Measurements from ENCODE around the gene ABT1. TPM values are rescaled to one million over a fixed set of nuclear protein-coding genes. Genes with fewer than 3 reads are reported as not detected.

The ABT1 gene
- polyA plus RNA-seq, 1 of the 3 experiments (the other 2 are of a cell fraction) = 15.4 TPM

- DNase-seq = no peak
- Histone ChIP-seq H3K79me2 (ENCODE audit: insufficient read depth) (peaks cover 25% of the 10 kb centered on the region), H4K20me1 (ENCODE audit: insufficient read depth) (no peaks in the 10 kb centered on the region), H2AFZ (ENCODE audit: low read depth) (no peak overlapping the region), H3K9ac (no peak overlapping the region), H3F3A (replicated peaks; ENCODE audit: insufficient read depth) (peaks cover 27% of the 10 kb centered on the region), H3K9me2 (no peaks in the 10 kb centered on the region), H3K4me2 (no peak overlapping the region), H3K4me3 (ENCODE audit: low read depth in 2 of 2, low read length in 1 of 2) (no peak overlapping the region), H3K9me3 (no peaks in the 10 kb centered on the region), H3K27ac (ENCODE audit: low read depth in 2 of 2, low read length in 1 of 2) (no peak overlapping the region), H3K36me3 (replicated peaks in 1 of 2; ENCODE audit: control insufficient read depth in 1 of 2, insufficient read depth in 2 of 2, low read length in 1 of 2) (peaks cover 21 to 25% of the 10 kb centered on the region in 2 experiments), H3K4me1 (ENCODE audit: control insufficient read depth in 1 of 2, insufficient read depth in 2 of 2, low read depth in 1 of 2, low read length in 1 of 2) (peaks cover 5 to 15% of the 10 kb centered on the region in 2 experiments; a peak in 3 of 4 replicates), H3K27me3 (ENCODE audit: insufficient read depth) (no peaks in the 10 kb centered on the region)
- CTCF ChIA-PET = no interaction called here
- POLR2A ChIA-PET = no interaction called here
- 32% methylated on average over 1 of the region's 1 CpG for WGBS (ENCODE audit: low lambda C conversion rate)
- no peak for TF ChIP-seq ELF1 (IDR thresholded peaks at IDR 0.05)
- no peak for TF ChIP-seq SIN3A (IDR thresholded peaks at IDR 0.05; ENCODE audit: borderline replicate concordance, low read depth, low read length)
- no peak for TF ChIP-seq RXRA (IDR thresholded peaks at IDR 0.05; ENCODE audit: borderline replicate concordance, low read depth)
- no peak for TF ChIP-seq TCF12 (IDR thresholded peaks at IDR 0.05)
- TF ChIP-seq CHD2 (IDR thresholded peaks at IDR 0.05; ENCODE audit: low read length, partially characterized antibody) = no peak
- no peak for TF ChIP-seq GATA2 (CRISPR knock-in tag; IDR thresholded peaks at IDR 0.05)
- TF ChIP-seq PBX3 (IDR thresholded peaks at IDR 0.05) = no peak
- no peak for TF ChIP-seq FOSL2 (IDR thresholded peaks at IDR 0.05; ENCODE audit: borderline replicate concordance, low read depth)
- no peak for TF ChIP-seq NRF1 (IDR thresholded peaks at IDR 0.05; ENCODE audit: low read depth, low read length)
- no peak for TF ChIP-seq TEAD4 (IDR thresholded peaks at IDR 0.05; ENCODE audit: borderline replicate concordance, insufficient read depth)
- no peak for TF ChIP-seq IRF3 (IDR thresholded peaks at IDR 0.05; ENCODE audit: low read depth, low read length)
- no peak for TF ChIP-seq FOXM1 (IDR thresholded peaks at IDR 0.05; ENCODE audit: low read depth)
- TF ChIP-seq NFIC (IDR thresholded peaks at IDR 0.05; ENCODE audit: borderline replicate concordance) = no peak
Measured at GRCh38 chr6:26599134-26599533, 2.4 kb downstream of the ABT1 start.

GRCh38 chr6:26599591-26599990 is 2.8 kb downstream of the ABT1 start:
- Histone ChIP-seq H3K79me2 (ENCODE audit: insufficient read depth) (peaks cover 25% of the 10 kb centered on the region), H3K27ac (ENCODE audit: low read depth in 2 of 2, low read length in 1 of 2) (no peak overlapping the region), H4K20me1 (ENCODE audit: insufficient read depth) (no peaks in the 10 kb centered on the region), H3K36me3 (replicated peaks in 1 of 2; ENCODE audit: control insufficient read depth in 1 of 2, insufficient read depth in 2 of 2, low read length in 1 of 2) (peaks cover 21 to 25% of the 10 kb centered on the region in 2 experiments), H3K9me2 (no peaks in the 10 kb centered on the region), H3K9me3 (no peaks in the 10 kb centered on the region), H3K4me3 (ENCODE audit: low read depth in 2 of 2, low read length in 1 of 2) (no peak overlapping the region), H3F3A (replicated peaks; ENCODE audit: insufficient read depth) (peaks cover 24% of the 10 kb centered on the region), H3K4me2 (no peak overlapping the region), H3K9ac (no peak overlapping the region), H3K4me1 (ENCODE audit: control insufficient read depth in 1 of 2, insufficient read depth in 2 of 2, low read depth in 1 of 2, low read length in 1 of 2) (peaks cover 3 to 15% of the 10 kb centered on the region in 2 experiments; a peak in 3 of 4 replicates), H3K27me3 (ENCODE audit: insufficient read depth) (no peaks in the 10 kb centered on the region), H2AFZ (ENCODE audit: low read depth) (no peak overlapping the region)
- POLR2A ChIA-PET = no interaction called here
- CTCF ChIA-PET = no interaction called here
- DNase-seq = no peak
- 93% methylated on average over 1 of the region's 1 CpG for whole genome bisulfite sequencing (ENCODE audit: low lambda C conversion rate)
- TF ChIP-seq POLR2AphosphoS5 (IDR thresholded peaks at IDR 0.05; ENCODE audit: low read depth, low read length) (no peak), PBX3 (IDR thresholded peaks at IDR 0.05) (no peak), ELF1 (IDR thresholded peaks at IDR 0.05) (no peak), YY1 (IDR thresholded peaks at IDR 0.05; ENCODE audit: low read depth) (no peak), CTCF (IDR thresholded peaks at IDR 0.05) (no peak), MEF2A (IDR thresholded peaks at IDR 0.05; ENCODE audit: borderline replicate concordance, low read depth) (no peak), TAF1 (IDR thresholded peaks at IDR 0.05; ENCODE audit: borderline replicate concordance, low read depth, low read length) (no peak), FOXJ3 (CRISPR knock-in tag; IDR thresholded peaks at IDR 0.05) (no peak), GABPA (IDR thresholded peaks at IDR 0.05; ENCODE audit: low read depth) (no peak), EZH2phosphoT487 (IDR thresholded peaks at IDR 0.05; ENCODE audit: borderline replicate concordance, low read depth) (no peak), FOSL2 (IDR thresholded peaks at IDR 0.05; ENCODE audit: borderline replicate concordance, low read depth) (no peak), SMC3 (IDR thresholded peaks at IDR 0.05; ENCODE audit: low read depth, low read length) (no peak), GATA2 (CRISPR knock-in tag; IDR thresholded peaks at IDR 0.05) (no peak), IRF3 (IDR thresholded peaks at IDR 0.05; ENCODE audit: low read depth, low read length) (no peak)

Data from SK-N-SH (cell line).